DOHH2 (cell line): Measurements from ENCODE around the gene NRSN2.

ENCODE experiments used
- H3F3A ChIP-seq: fragments of 200-600 bp; sonication (generic), shearing (Covaris generic); 2 replicates; pipeline ENCODE4 v1.6.0; 2016; ENCODE audit warnings: antibody characterized with exemption, mild to moderate bottlenecking; ENCODE audit not compliant: control insufficient read depth, insufficient read depth
- H3K27ac ChIP-seq: fragments of 200-600 bp; sonication (generic); 2 replicates; pipeline ENCODE4 v1.5.1; 2014; ENCODE audit warnings: low read depth, mild to moderate bottlenecking, low read length, moderate library complexity
- H3K27me3 ChIP-seq: fragments of 200-600 bp; sonication (generic); 2 replicates; pipeline ENCODE4 v1.6.1; 2014; ENCODE audit warnings: mild to moderate bottlenecking, low read length, mixed read lengths; ENCODE audit not compliant: control insufficient read depth
- H3K36me3 ChIP-seq: fragments of 200-600 bp; sonication (generic); 2 replicates; pipeline ENCODE4 v1.6.1; 2014; ENCODE audit warnings: mild to moderate bottlenecking, low read length, moderate library complexity, mixed read lengths; ENCODE audit not compliant: control insufficient read depth
- H3K4me1 ChIP-seq: fragments of 200-600 bp; sonication (generic); 2 replicates; pipeline ENCODE4 v1.6.1; 2014; ENCODE audit warnings: mild to moderate bottlenecking, low read length, mixed read lengths; ENCODE audit not compliant: control insufficient read depth
- H3K4me2 ChIP-seq: fragments of 200-600 bp; sonication (generic); 2 replicates; pipeline ENCODE4 v1.6.0; 2014; ENCODE audit warnings: mild to moderate bottlenecking, low read length, moderate library complexity
- H3K4me3 ChIP-seq: fragments of 200-600 bp; sonication (generic); 2 replicates; pipeline ENCODE4 v1.5.1; 2014; ENCODE audit warnings: mild to moderate bottlenecking, low read length, mixed read lengths
- H3K79me2 ChIP-seq: fragments of 200-600 bp; sonication (generic); 2 replicates; pipeline ENCODE4 v1.6.1; 2014; ENCODE audit warnings: mild to moderate bottlenecking, low read length, mixed read lengths; ENCODE audit not compliant: control insufficient read depth
- H3K9me2 ChIP-seq: fragments of 200-600 bp; sonication (generic); replicated peaks from 2 replicates; pipeline ENCODE4 v1.6.1; 2014; ENCODE audit warnings: mild to moderate bottlenecking, low read length, mixed read lengths; ENCODE audit not compliant: control insufficient read depth
- H3K9me3 ChIP-seq: fragments of 200-600 bp; sonication (generic); 2 replicates; pipeline ENCODE4 v1.6.1; 2014; ENCODE audit warnings: antibody characterized with exemption, low read length, mixed read lengths; ENCODE audit not compliant: control insufficient read depth, insufficient read depth
- H4K20me1 ChIP-seq: fragments of 200-600 bp; sonication (generic); 2 replicates; pipeline ENCODE4 v1.6.0; 2014; ENCODE audit warnings: low read depth, mild to moderate bottlenecking, antibody characterized with exemption, low read length, moderate library complexity; ENCODE audit not compliant: control insufficient read depth, insufficient read depth
- EZH2phosphoT487 ChIP-seq: fragments of 200-600 bp; sonication (generic); IDR thresholded peaks from 2 replicates; pipeline ENCODE4 v1.6.1; 2017; ENCODE audit warnings: borderline replicate concordance, mild to moderate bottlenecking, antibody characterized with exemption, low read length, moderate library complexity, mixed read lengths
- TF ChIP-seq, protein P1 (sequence below): fragments of 200-600 bp; sonication (generic); IDR thresholded peaks from one replicate; pipeline ENCODE4 v1.5.1; 2014; ENCODE audit warnings: antibody characterized with exemption, mild to moderate bottlenecking, low read depth, low read length; ENCODE audit not compliant: poor library complexity, severe bottlenecking

Gene NRSN2

DNA sequence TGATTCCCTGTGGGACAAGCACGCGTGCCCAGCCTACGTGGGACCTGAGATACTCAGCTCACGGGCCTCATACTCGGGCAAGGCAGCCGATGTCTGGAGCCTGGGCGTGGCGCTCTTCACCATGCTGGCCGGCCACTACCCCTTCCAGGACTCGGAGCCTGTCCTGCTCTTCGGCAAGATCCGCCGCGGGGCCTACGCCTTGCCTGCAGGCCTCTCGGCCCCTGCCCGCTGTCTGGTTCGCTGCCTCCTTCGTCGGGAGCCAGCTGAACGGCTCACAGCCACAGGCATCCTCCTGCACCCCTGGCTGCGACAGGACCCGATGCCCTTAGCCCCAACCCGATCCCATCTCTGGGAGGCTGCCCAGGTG lies 49.3 kb downstream of the NRSN2 start:
- H3K27me3 ChIP-seq: no peaks in the 10 kb centered on the region
- H3K36me3 ChIP-seq: peaks cover 58% of the 10 kb centered on the region
- no peak overlapping the region for H3K27ac ChIP-seq
- H3K9me3 ChIP-seq: no peaks in the 10 kb centered on the region
- TF ChIP-seq, protein P1, sequence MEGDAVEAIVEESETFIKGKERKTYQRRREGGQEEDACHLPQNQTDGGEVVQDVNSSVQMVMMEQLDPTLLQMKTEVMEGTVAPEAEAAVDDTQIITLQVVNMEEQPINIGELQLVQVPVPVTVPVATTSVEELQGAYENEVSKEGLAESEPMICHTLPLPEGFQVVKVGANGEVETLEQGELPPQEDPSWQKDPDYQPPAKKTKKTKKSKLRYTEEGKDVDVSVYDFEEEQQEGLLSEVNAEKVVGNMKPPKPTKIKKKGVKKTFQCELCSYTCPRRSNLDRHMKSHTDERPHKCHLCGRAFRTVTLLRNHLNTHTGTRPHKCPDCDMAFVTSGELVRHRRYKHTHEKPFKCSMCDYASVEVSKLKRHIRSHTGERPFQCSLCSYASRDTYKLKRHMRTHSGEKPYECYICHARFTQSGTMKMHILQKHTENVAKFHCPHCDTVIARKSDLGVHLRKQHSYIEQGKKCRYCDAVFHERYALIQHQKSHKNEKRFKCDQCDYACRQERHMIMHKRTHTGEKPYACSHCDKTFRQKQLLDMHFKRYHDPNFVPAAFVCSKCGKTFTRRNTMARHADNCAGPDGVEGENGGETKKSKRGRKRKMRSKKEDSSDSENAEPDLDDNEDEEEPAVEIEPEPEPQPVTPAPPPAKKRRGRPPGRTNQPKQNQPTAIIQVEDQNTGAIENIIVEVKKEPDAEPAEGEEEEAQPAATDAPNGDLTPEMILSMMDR: no peak
- TF ChIP-seq EZH2phosphoT487: no peak
- H3K4me2 ChIP-seq: no peak overlapping the region
- H3K4me1 ChIP-seq: peaks cover 7% of the 10 kb centered on the region
- H3F3A ChIP-seq: no peaks in the 10 kb centered on the region
- H3K9me2 ChIP-seq: no peaks in the 10 kb centered on the region
- no peaks in the 10 kb centered on the region for H4K20me1 ChIP-seq
- no peak overlapping the region for H3K4me3 ChIP-seq
- no peaks in the 10 kb centered on the region for H3K79me2 ChIP-seq

DNA sequence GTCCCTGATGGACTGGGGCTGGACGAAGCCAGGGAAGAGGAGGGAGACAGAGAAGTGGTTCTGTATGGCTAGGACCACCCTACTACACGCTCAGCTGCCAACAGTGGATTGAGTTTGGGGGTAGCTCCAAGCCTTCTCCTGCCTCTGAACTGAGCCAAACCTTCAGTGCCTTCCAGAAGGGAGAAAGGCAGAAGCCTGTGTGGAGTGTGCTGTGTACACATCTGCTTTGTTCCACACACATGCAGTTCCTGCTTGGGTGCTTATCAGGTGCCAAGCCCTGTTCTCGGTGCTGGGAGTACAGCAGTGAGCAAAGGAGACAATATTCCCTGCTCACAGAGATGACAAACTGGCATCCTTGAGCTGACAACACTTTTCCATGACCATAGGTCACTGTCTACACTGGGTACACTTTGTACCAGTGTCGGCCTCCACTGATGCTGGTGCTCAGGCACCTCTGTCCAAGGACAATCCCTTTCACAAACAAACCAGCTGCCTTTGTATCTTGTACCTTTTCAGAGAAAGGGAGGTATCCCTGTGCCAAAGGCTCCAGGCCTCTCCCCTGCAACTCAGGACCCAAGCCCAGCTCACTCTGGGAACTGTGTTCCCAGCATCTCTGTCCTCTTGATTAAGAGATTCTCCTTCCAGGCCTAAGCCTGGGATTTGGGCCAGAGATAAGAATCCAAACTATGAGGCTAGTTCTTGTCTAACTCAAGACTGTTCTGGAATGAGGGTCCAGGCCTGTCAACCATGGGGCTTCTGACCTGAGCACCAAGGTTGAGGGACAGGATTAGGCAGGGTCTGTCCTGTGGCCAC lies 49.9 kb downstream of the NRSN2 start:
- Histone ChIP-seq H4K20me1 (no peaks in the 10 kb centered on the region), H3K4me2 (no peak overlapping the region), H3K79me2 (no peaks in the 10 kb centered on the region), H3K36me3 (peaks cover 54% of the 10 kb centered on the region), H3K27ac (no peak overlapping the region), H3K4me3 (no peak overlapping the region), H3K9me2 (no peaks in the 10 kb centered on the region), H3K4me1 (peaks cover 11% of the 10 kb centered on the region), H3K27me3 (no peaks in the 10 kb centered on the region), H3F3A (no peaks in the 10 kb centered on the region), H3K9me3 (no peaks in the 10 kb centered on the region)
- TF ChIP-seq EZH2phosphoT487: no peak
- TF ChIP-seq, protein P1: no peak

DNA sequence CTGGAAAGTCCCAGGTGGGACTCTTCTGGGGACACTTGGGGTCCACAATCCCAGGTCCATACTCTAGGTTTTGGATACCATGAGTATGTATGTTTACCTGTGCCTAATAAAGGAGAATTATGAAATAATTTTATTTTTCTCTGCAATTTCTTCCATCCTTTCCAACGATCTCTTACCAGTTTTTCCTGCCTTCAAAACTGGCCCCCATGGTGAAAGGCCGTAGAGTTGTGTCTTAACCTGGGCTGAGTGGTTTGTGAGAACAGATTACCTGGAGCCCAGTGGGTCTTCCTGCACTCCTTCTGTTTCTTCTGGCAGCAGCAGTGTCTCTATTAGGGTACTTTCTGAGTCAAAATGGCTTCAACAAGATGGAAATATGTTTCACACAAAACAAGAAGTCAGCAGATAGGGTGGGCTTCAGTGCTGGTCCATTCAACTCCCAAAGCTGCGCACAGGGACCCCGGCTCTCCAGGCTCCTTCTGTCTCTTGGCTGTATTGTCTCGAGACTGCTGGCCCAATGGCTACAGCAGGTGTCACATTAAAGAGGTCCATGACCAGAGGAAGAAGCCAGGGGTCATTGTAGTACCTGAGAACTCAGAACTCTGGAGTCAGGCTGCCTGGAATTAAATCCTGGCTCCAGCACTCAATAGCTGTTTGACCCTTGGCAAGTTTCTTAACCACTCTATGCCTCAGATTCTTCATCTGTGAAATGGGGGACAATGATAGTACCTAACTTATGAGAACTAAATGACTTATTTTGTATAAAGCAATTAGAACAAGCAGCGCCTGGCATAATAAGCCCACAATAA lies 50.7 kb downstream of the NRSN2 start:
- Histone ChIP-seq H3F3A (no peaks in the 10 kb centered on the region), H4K20me1 (no peaks in the 10 kb centered on the region), H3K4me2 (no peak overlapping the region), H3K4me3 (no peak overlapping the region), H3K9me2 (no peaks in the 10 kb centered on the region), H3K27ac (no peak overlapping the region), H3K36me3 (peaks cover 49% of the 10 kb centered on the region), H3K9me3 (no peaks in the 10 kb centered on the region), H3K79me2 (no peaks in the 10 kb centered on the region), H3K4me1 (peaks cover 18% of the 10 kb centered on the region), H3K27me3 (no peaks in the 10 kb centered on the region)
- TF ChIP-seq EZH2phosphoT487: no peak
- TF ChIP-seq, protein P1: no peak
